ENCODE results near the gene MIEN1. TPM values are rescaled to one million over a fixed set of nuclear protein-coding genes. Genes with fewer than 3 reads are reported as not detected.

The MIEN1 gene
- total and polyA plus RNA-seq, 2 of the 13 experiments (the other 11 are each of a cell fraction or from before 2014, with no cell fraction given) = 40.6 to 56.6 TPM

- TF ChIP-seq REST (IDR thresholded peaks at IDR 0.05; ENCODE audit: borderline replicate concordance in 1 of 2, low read depth in 1 of 2, low read length in 2 of 2) (no peak), BRCA1 (CRISPR knock-in tag; IDR thresholded peaks at IDR 0.05) (no peak; the same call in 1 of the 2 replicates), TFE3 (CRISPR knock-in tag; IDR thresholded peaks at IDR 0.05) (peak; percentile 94), KDM2A (CRISPR knock-in tag; IDR thresholded peaks at IDR 0.05; ENCODE audit: borderline replicate concordance, low read depth) (peak; percentile 99), SMARCC2 (IDR thresholded peaks at IDR 0.05) (no peak), THAP7 (CRISPR knock-in tag; IDR thresholded peaks at IDR 0.05) (0 out of 2 replicates have a peak, but pooled peaks have one; percentile 37), ZNF432 (CRISPR knock-in tag; IDR thresholded peaks at IDR 0.05; ENCODE audit: borderline replicate concordance) (no peak), MAFK (conservative IDR thresholded peaks at IDR 0.05 in 1 of 2, IDR thresholded peaks at IDR 0.05 in 1 of 2; ENCODE audit: low read length in 2 of 2) (no peak), MNT (IDR thresholded peaks at IDR 0.05) (0 out of 2 replicates have a peak, but pooled peaks have one; percentile 38), MED1 (CRISPR knock-in tag; IDR thresholded peaks at IDR 0.05) (peak; percentile 83), KAT8 (CRISPR knock-in tag; IDR thresholded peaks at IDR 0.05) (peak; percentile 97), HDAC6 (IDR thresholded peaks at IDR 0.05; ENCODE audit: low read depth, low read length) (no peak), SOX6 (IDR thresholded peaks at IDR 0.05) (no peak), SOX6 (CRISPR knock-in tag; IDR thresholded peaks at IDR 0.05) (peak; percentile 82), RBM39 (IDR thresholded peaks at IDR 0.05; ENCODE audit: low read depth, low read length, poor library complexity, severe bottlenecking) (peak; percentile 92), DPF2 (CRISPR knock-in tag; IDR thresholded peaks at IDR 0.05; ENCODE audit: borderline replicate concordance, low read depth) (peak; percentile 16; the same call in 1 of the 2 replicates), AKAP8 (CRISPR knock-in tag; IDR thresholded peaks at IDR 0.05) (peak; percentile 91), XRCC5 (optimal IDR thresholded peaks at IDR 0.05; ENCODE audit: low read length) (no peak), ZNF562 (CRISPR knock-in tag; IDR thresholded peaks at IDR 0.05; ENCODE audit: borderline replicate concordance) (no peak), FOXK1 (CRISPR knock-in tag; IDR thresholded peaks at IDR 0.05; ENCODE audit: borderline replicate concordance, low read depth) (peak; percentile 80; the same call in 1 of the 2 replicates), NCOA2 (CRISPR knock-in tag; IDR thresholded peaks at IDR 0.05) (peak; percentile 54; the same call in 1 of the 2 replicates), KDM4B (CRISPR knock-in tag; IDR thresholded peaks at IDR 0.05) (0 out of 2 replicates have a peak, but pooled peaks have one; percentile 16)
Measured at GRCh38 chr17:39730095-39730921, at the start of gene MIEN1 (continued).

Data from HepG2 (cell line).